Measurements from ENCODE around the gene TMCO5A.

DNA sequence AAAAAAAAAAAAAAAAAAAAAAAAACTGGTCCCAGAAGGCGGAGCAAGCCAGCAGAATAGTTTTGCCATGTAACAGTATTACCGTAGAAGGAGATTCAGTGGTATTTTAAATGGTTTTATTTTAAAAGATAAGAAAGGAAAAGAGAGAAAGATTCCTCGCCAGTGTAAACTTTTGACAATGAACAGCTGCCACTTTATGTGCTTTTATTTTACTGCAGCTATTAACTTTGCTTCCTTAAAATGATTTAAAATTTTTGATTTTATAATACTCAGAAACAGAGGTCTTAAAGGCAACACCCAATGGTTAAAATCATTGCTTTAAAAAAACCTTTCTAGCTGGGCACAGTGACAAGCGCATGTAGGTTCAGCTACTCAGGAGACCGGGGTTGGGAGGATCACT is 46.8 kb downstream of the TMCO5A start:
- no peak for TF ChIP-seq CTCF (IDR thresholded peaks at IDR 0.05)
- no peak for TF ChIP-seq POLR2AphosphoS5 (IDR thresholded peaks at IDR 0.05)

Data from prostate gland (tissue), 2 donors.